Right atrium auricular region (tissue), 2 donors: ENCODE measurements around the gene RAB11FIP4. TPM values are rescaled to one million over a fixed set of nuclear protein-coding genes. Genes with fewer than 3 reads are reported as not detected.

Source experiments
- DNase-seq: peaks from one replicate; pipeline ENCODE4 v3.0.0-alpha.2; 2019; ENCODE audit warnings: low spot score
- H3K27ac ChIP-seq, 2 donors: fragments of 200-600 bp; sonication (generic); 1 replicate in 1 of 2; 2 replicates in 1 of 2; pipeline ENCODE4 v1.5.1; 2016 to 2019
- H3K27me3 ChIP-seq, 2 donors: fragments of 200-600 bp; sonication (generic); one replicate each; pipeline versions ENCODE4 v1.5.1 to v1.6.0; 2017 to 2019
- H3K36me3 ChIP-seq: fragments of 200-600 bp; sonication (generic); one replicate; pipeline ENCODE4 v1.5.1; 2016
- H3K4me1 ChIP-seq, 2 donors: fragments of 200-600 bp; sonication (generic); one replicate each; pipeline versions ENCODE4 v1.5.1 to v1.6.0; 2017 to 2019
- H3K4me3 ChIP-seq, 2 donors: fragments of 200-600 bp; sonication (generic); 1 replicate in 1 of 2; 2 replicates in 1 of 2; pipeline ENCODE4 v1.5.1; 2017 to 2019; ENCODE audit warnings: mild to moderate bottlenecking in 1 of 2, moderate library complexity in 1 of 2
- H3K9me3 ChIP-seq, 2 donors: fragments of 200-600 bp; sonication (generic); one replicate each; pipeline ENCODE4 v1.5.1; 2019
- total RNA-seq, 2 donors: library from RNA; depleted of rRNA; stranded (reverse); fragments of >200 nt; gene quantifications; one replicate each; pipeline ENCODE4 v1.1.0, GENCODE V29; 2016
- TF ChIP-seq, protein P1 (sequence below), 2 donors: fragments of 200-600 bp; sonication (generic); IDR thresholded peaks; one replicate each; pipeline ENCODE4 v1.5.1; 2019; ENCODE audit warnings: antibody characterized with exemption in 2 of 2

The RAB11FIP4 gene
- total RNA-seq, 2 donors from 2014 or later: 4.4 to 7.2 TPM

DNA sequence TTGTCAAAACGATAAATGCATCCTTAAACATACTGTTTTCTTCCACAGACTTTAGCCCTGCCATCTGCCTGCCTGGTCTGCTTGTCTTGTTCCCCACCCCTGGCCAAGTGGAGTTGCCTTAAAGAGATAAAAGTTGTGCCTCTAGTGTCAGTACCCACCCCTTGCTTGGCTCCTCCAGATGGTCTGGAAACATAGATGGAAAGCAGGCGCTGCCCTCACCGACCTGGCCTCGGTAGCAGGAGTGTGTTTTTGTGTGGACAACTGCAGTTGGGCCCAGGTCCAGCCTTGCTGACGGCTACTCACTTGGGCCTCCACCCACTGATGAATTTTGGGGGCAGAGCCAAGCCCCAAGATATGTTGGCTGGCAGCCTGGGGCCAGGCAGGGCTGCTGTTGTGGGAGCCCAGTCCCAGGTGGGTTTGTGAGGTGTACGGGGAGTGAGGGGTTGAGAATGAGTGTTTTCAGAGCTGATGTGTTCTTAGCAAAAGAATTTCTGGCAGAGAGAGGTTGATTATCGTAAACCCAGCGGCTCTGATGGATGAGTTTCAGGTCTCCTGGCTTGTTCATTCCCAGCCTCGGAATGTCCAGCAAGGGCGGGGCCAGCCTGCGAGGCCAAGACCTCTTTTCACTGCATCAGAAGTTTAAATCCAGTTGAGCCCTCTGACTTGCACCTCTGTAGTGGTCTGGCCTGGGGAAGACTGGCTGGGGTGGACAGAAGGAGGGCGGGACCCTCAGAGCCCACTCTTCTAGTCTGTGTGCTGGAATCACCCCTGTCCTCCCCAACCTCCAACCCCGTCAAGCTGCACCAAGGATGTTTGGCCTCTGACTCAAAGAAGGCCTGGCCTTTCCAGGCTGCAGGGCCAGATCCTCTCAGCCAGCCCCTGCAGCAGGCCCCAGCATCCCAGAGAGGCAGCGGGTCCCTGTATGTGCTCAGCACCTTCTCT is 179.7 kb downstream of the RAB11FIP4 start:
- TF ChIP-seq, protein P1, sequence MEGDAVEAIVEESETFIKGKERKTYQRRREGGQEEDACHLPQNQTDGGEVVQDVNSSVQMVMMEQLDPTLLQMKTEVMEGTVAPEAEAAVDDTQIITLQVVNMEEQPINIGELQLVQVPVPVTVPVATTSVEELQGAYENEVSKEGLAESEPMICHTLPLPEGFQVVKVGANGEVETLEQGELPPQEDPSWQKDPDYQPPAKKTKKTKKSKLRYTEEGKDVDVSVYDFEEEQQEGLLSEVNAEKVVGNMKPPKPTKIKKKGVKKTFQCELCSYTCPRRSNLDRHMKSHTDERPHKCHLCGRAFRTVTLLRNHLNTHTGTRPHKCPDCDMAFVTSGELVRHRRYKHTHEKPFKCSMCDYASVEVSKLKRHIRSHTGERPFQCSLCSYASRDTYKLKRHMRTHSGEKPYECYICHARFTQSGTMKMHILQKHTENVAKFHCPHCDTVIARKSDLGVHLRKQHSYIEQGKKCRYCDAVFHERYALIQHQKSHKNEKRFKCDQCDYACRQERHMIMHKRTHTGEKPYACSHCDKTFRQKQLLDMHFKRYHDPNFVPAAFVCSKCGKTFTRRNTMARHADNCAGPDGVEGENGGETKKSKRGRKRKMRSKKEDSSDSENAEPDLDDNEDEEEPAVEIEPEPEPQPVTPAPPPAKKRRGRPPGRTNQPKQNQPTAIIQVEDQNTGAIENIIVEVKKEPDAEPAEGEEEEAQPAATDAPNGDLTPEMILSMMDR (IDR thresholded peaks at IDR 0.05): no peak
- H3K36me3 ChIP-seq: no peaks in the 10 kb centered on the region
- H3K27me3 ChIP-seq: no peaks in the 10 kb centered on the region
- H3K9me3 ChIP-seq: no peaks in the 10 kb centered on the region
- H3K4me3 ChIP-seq: no peak overlapping the region
- peak overlapping the region; percentile 78 to 86 for H3K27ac ChIP-seq
- peaks cover 0 to 69% of the 10 kb centered on the region in 2 donors for H3K4me1 ChIP-seq
- DNase-seq: peak; percentile 94

DNA sequence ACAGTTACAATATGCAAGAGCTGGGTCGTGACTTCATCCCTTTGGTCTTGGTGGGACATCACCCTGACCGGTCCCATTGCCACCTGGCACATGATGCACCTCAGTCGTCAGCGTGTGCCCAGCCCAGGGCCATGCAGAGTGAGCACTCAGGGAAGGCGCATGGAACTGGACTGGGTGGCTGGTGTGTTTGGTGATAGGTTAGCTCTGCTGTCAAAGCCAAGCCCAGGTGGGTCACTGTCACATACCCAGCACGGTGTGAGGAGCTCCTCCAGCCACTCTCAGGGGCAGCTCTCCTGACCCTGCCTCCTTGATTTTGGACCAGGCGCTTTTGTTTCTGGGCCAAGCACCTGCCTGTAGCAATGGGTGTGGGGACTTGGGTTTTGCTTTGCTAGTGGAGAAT is 180.9 kb downstream of the RAB11FIP4 start:
- H3K4me1 ChIP-seq: peaks cover 0 to 61% of the 10 kb centered on the region in 2 donors
- peak overlapping the region; percentile 78 to 86 for H3K27ac ChIP-seq
- DNase-seq: no peak
- no peaks in the 10 kb centered on the region for H3K9me3 ChIP-seq
- H3K27me3 ChIP-seq: no peaks in the 10 kb centered on the region
- TF ChIP-seq, protein P1 (IDR thresholded peaks at IDR 0.05): no peak
- H3K36me3 ChIP-seq: no peaks in the 10 kb centered on the region
- no peak overlapping the region for H3K4me3 ChIP-seq

DNA sequence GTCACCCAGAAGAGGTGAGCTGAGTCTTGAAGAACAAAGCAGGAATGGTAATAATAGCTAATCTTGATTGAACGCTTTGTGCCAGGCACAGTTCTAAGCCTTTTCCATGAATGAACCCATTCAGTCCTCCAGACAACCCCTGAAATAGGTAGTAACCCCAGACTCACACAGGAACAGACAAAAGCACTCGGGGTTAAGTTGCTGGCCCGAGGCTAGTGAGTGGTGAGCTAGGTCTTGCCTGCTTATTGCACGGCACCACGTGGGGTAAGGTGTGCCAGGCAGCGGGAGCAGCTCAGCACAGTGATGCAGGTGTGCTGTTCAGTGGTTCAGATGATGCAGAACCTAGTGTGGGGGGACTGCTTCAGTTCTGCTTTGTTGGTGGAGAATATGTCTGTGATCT is 181.6 kb downstream of the RAB11FIP4 start:
- TF ChIP-seq, protein P1 (IDR thresholded peaks at IDR 0.05): no peak
- no peaks in the 10 kb centered on the region for H3K27me3 ChIP-seq
- H3K27ac ChIP-seq: peak overlapping the region in 1 of 2 donors; percentile 86
- H3K4me3 ChIP-seq: no peak overlapping the region
- no peak for DNase-seq
- H3K36me3 ChIP-seq: no peaks in the 10 kb centered on the region
- H3K9me3 ChIP-seq: no peaks in the 10 kb centered on the region
- H3K4me1 ChIP-seq: peaks cover 0 to 54% of the 10 kb centered on the region in 2 donors

DNA sequence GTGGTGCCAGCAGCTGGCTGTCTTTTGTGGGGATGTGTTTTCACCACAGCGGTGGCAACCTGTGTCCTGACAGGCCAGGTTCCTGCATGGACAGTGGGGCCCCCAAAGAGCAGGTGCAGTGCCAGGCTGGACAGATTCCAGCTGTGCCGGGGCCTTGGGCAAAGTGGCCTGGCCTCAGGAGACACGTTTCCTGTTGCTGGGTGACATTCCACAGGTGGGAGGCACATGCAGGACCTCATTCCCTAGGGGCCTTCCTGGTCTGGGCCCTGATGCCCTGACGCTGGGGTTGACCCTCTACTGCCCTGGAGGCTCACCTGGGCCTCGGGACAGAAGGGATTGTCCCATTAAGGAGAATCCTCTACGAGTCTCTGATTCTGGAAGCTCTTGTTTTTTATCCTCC is 182.4 kb downstream of the RAB11FIP4 start:
- no peak for DNase-seq
- TF ChIP-seq, protein P1 (IDR thresholded peaks at IDR 0.05): no peak
- peak overlapping the region in 1 of 2 donors; percentile 86 for H3K27ac ChIP-seq
- H3K36me3 ChIP-seq: no peaks in the 10 kb centered on the region
- no peaks in the 10 kb centered on the region for H3K27me3 ChIP-seq
- H3K4me3 ChIP-seq: no peak overlapping the region
- peaks cover 0 to 47% of the 10 kb centered on the region in 2 donors for H3K4me1 ChIP-seq
- H3K9me3 ChIP-seq: no peaks in the 10 kb centered on the region

DNA sequence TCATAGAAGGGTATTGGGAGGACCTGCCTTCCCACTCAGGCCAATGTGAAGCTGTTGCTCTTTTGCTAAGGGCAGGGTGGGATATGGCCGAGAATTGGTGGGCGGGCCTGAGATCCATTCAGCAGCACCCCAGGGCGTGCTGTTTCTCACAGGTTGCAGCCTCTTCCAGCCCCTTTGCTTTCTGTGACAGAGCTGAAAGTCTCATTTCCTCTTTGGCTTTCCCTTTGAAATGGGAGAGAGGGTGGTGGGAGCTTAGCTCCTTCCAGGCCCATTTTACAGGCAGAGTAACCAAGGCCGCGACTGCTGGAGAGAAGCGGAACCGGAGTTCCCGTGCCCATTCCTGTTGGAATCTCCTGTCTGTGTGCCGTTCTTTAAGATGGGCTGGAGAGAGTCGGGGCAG is 183.0 kb downstream of the RAB11FIP4 start:
- H3K9me3 ChIP-seq: no peaks in the 10 kb centered on the region
- no peak overlapping the region for H3K4me3 ChIP-seq

More for the DNA sequence above, 183.0 kb downstream of the RAB11FIP4 start:
- peaks cover 0 to 43% of the 10 kb centered on the region in 2 donors for H3K4me1 ChIP-seq
- TF ChIP-seq, protein P1 (IDR thresholded peaks at IDR 0.05): no peak
- no peaks in the 10 kb centered on the region for H3K36me3 ChIP-seq
- H3K27me3 ChIP-seq: no peaks in the 10 kb centered on the region
- no peak for DNase-seq
- H3K27ac ChIP-seq: no peak overlapping the region
